DOHH2 (cell line): ENCODE results near the gene LRRC8D.

Experiments
- H3F3A ChIP-seq: fragments of 200-600 bp; sonication (generic), shearing (Covaris generic); 2 replicates; pipeline ENCODE4 v1.6.0; 2016; ENCODE audit warnings: antibody characterized with exemption, mild to moderate bottlenecking; ENCODE audit not compliant: control insufficient read depth, insufficient read depth
- H3K27ac ChIP-seq: fragments of 200-600 bp; sonication (generic); 2 replicates; pipeline ENCODE4 v1.5.1; 2014; ENCODE audit warnings: low read depth, mild to moderate bottlenecking, low read length, moderate library complexity
- H3K27me3 ChIP-seq: fragments of 200-600 bp; sonication (generic); 2 replicates; pipeline ENCODE4 v1.6.1; 2014; ENCODE audit warnings: mild to moderate bottlenecking, low read length, mixed read lengths; ENCODE audit not compliant: control insufficient read depth
- H3K36me3 ChIP-seq: fragments of 200-600 bp; sonication (generic); 2 replicates; pipeline ENCODE4 v1.6.1; 2014; ENCODE audit warnings: mild to moderate bottlenecking, low read length, moderate library complexity, mixed read lengths; ENCODE audit not compliant: control insufficient read depth
- H3K4me1 ChIP-seq: fragments of 200-600 bp; sonication (generic); 2 replicates; pipeline ENCODE4 v1.6.1; 2014; ENCODE audit warnings: mild to moderate bottlenecking, low read length, mixed read lengths; ENCODE audit not compliant: control insufficient read depth
- H3K4me2 ChIP-seq: fragments of 200-600 bp; sonication (generic); 2 replicates; pipeline ENCODE4 v1.6.0; 2014; ENCODE audit warnings: mild to moderate bottlenecking, low read length, moderate library complexity
- H3K4me3 ChIP-seq: fragments of 200-600 bp; sonication (generic); 2 replicates; pipeline ENCODE4 v1.5.1; 2014; ENCODE audit warnings: mild to moderate bottlenecking, low read length, mixed read lengths
- H3K79me2 ChIP-seq: fragments of 200-600 bp; sonication (generic); 2 replicates; pipeline ENCODE4 v1.6.1; 2014; ENCODE audit warnings: mild to moderate bottlenecking, low read length, mixed read lengths; ENCODE audit not compliant: control insufficient read depth
- H3K9me2 ChIP-seq: fragments of 200-600 bp; sonication (generic); replicated peaks from 2 replicates; pipeline ENCODE4 v1.6.1; 2014; ENCODE audit warnings: mild to moderate bottlenecking, low read length, mixed read lengths; ENCODE audit not compliant: control insufficient read depth
- H3K9me3 ChIP-seq: fragments of 200-600 bp; sonication (generic); 2 replicates; pipeline ENCODE4 v1.6.1; 2014; ENCODE audit warnings: antibody characterized with exemption, low read length, mixed read lengths; ENCODE audit not compliant: control insufficient read depth, insufficient read depth
- H4K20me1 ChIP-seq: fragments of 200-600 bp; sonication (generic); 2 replicates; pipeline ENCODE4 v1.6.0; 2014; ENCODE audit warnings: low read depth, mild to moderate bottlenecking, antibody characterized with exemption, low read length, moderate library complexity; ENCODE audit not compliant: control insufficient read depth, insufficient read depth
- EZH2phosphoT487 ChIP-seq: fragments of 200-600 bp; sonication (generic); IDR thresholded peaks from 2 replicates; pipeline ENCODE4 v1.6.1; 2017; ENCODE audit warnings: borderline replicate concordance, mild to moderate bottlenecking, antibody characterized with exemption, low read length, moderate library complexity, mixed read lengths
- TF ChIP-seq, protein P1 (sequence below): fragments of 200-600 bp; sonication (generic); IDR thresholded peaks from one replicate; pipeline ENCODE4 v1.5.1; 2014; ENCODE audit warnings: antibody characterized with exemption, mild to moderate bottlenecking, low read depth, low read length; ENCODE audit not compliant: poor library complexity, severe bottlenecking

LRRC8D gene

DNA sequence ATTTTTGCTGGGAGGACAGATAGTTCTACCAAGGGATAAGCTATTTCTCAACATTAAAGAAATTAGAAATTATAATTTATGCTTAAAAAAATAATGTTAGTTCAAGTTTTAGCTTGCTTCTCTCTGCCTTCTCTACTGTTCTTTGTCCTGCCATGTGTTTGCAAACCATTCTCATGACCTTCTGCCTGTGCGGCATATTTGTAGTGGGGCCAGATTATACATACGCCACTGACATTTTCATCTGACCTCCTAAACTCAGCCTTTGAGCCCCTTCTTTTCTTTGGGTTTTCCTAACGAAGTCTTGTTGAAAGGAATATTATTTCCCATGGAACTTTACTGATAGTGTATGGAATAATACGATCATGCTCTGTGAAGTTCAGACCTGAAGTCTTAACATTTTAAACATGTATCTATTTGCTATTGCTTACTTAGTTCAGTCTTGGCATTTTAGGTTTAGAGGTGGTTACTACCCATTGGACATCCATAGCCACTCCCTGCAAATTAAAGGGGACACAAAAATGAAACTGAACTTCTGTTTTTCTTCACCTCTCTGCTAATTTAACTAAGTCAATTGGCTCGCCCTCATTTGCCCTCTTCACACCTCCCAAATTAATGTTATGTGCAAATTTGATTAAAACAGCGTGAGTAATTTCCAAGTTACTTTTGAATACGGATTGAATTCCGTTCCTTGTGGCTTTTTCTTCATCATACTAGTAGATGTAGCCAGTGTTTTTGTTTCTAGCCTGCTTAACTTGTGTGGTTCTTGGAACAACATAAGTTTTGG, 15.6 kb downstream of the LRRC8D start:
- H3F3A ChIP-seq = no peaks in the 10 kb centered on the region
- H3K27ac ChIP-seq = no peak overlapping the region
- no peak for TF ChIP-seq EZH2phosphoT487
- TF ChIP-seq, protein P1, sequence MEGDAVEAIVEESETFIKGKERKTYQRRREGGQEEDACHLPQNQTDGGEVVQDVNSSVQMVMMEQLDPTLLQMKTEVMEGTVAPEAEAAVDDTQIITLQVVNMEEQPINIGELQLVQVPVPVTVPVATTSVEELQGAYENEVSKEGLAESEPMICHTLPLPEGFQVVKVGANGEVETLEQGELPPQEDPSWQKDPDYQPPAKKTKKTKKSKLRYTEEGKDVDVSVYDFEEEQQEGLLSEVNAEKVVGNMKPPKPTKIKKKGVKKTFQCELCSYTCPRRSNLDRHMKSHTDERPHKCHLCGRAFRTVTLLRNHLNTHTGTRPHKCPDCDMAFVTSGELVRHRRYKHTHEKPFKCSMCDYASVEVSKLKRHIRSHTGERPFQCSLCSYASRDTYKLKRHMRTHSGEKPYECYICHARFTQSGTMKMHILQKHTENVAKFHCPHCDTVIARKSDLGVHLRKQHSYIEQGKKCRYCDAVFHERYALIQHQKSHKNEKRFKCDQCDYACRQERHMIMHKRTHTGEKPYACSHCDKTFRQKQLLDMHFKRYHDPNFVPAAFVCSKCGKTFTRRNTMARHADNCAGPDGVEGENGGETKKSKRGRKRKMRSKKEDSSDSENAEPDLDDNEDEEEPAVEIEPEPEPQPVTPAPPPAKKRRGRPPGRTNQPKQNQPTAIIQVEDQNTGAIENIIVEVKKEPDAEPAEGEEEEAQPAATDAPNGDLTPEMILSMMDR = no peak
- peaks cover 11% of the 10 kb centered on the region for H3K4me1 ChIP-seq
- H3K27me3 ChIP-seq = peaks cover 13% of the 10 kb centered on the region
- H3K79me2 ChIP-seq = no peaks in the 10 kb centered on the region; the same call in 1 of the 2 replicates
- no peak overlapping the region for H3K4me3 ChIP-seq
- H3K9me3 ChIP-seq = no peaks in the 10 kb centered on the region
- no peak overlapping the region for H3K4me2 ChIP-seq
- peaks cover 21% of the 10 kb centered on the region for H4K20me1 ChIP-seq
- no peaks in the 10 kb centered on the region for H3K9me2 ChIP-seq
- H3K36me3 ChIP-seq = no peaks in the 10 kb centered on the region

DNA sequence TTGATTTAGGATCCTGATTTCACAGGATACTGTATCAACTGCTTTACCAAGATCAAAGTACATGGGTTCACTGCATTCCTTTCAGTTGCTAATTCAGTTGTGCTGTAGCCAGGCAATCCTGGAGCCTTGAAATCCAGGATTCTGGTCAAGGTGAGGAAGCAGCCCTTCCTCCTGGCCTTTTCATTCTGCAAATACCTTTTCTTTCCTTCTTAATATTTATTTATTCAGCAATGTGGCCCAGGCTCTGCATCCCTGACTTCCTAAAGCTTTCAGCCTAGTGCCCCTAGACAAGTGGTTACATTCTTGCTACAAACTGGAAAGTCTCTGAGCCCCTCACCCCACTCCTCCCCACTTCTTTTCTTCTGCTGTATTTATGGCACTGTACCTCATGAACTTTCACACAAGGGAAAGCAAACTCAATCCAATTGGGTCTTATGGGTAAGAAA, 16.2 kb downstream of the LRRC8D start:
- H3K4me2 ChIP-seq = no peak overlapping the region
- H3K27me3 ChIP-seq = peaks cover 10% of the 10 kb centered on the region
- no peaks in the 10 kb centered on the region for H3K9me3 ChIP-seq
- H4K20me1 ChIP-seq = peaks cover 18% of the 10 kb centered on the region
- H3K4me1 ChIP-seq = peaks cover 8% of the 10 kb centered on the region
- H3K9me2 ChIP-seq = no peaks in the 10 kb centered on the region
- H3F3A ChIP-seq = no peaks in the 10 kb centered on the region
- H3K79me2 ChIP-seq = no peaks in the 10 kb centered on the region; the same call in 1 of the 2 replicates
- H3K4me3 ChIP-seq = no peak overlapping the region
- no peak overlapping the region for H3K27ac ChIP-seq
- no peaks in the 10 kb centered on the region for H3K36me3 ChIP-seq
- no peak for TF ChIP-seq EZH2phosphoT487
- TF ChIP-seq, protein P1 = no peak

DNA sequence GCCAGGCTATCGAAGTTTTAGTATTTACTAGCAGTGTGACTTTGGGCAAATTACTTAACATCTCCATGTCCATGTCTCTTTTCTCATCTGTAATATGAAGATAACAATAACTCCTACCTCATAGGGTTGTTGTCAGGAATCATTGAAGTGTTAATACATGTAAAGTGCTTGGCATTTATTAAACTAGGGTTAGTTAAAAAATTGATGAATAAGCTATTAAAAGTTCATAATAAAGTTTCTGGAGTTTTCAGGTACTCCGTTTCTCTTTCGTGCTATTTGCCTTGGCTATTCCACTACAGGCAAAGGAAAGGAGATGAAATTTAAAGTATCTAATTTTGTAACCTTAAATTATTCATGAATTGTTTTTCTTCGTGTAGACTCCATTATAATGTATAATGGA, 16.7 kb downstream of the LRRC8D start:
- H3K27ac ChIP-seq = no peak overlapping the region
- H3K9me2 ChIP-seq = no peaks in the 10 kb centered on the region
- peaks cover 8% of the 10 kb centered on the region for H3K4me1 ChIP-seq
- TF ChIP-seq EZH2phosphoT487 = no peak
- TF ChIP-seq, protein P1 = no peak
- H4K20me1 ChIP-seq = peaks cover 13% of the 10 kb centered on the region
- H3K4me3 ChIP-seq = no peak overlapping the region
- no peaks in the 10 kb centered on the region for H3K36me3 ChIP-seq
- H3K4me2 ChIP-seq = no peak overlapping the region
- no peaks in the 10 kb centered on the region for H3F3A ChIP-seq
- no peaks in the 10 kb centered on the region for H3K9me3 ChIP-seq
- peaks cover 9% of the 10 kb centered on the region; the same call in 1 of the 2 replicates for H3K27me3 ChIP-seq
- H3K79me2 ChIP-seq = no peaks in the 10 kb centered on the region; the same call in 1 of the 2 replicates
